ENCODE data around the gene LRRC36. TPM values are rescaled to one million over a fixed set of nuclear protein-coding genes. Genes with fewer than 3 reads are reported as not detected.
"Not testable (repeated sequence)": the region's sequence is repeated elsewhere in the genome, so short reads cannot be mapped to it uniquely, and the experiment has no call there.

The LRRC36 gene
- total and polyA plus RNA-seq, 12 donors = 0.26 to 0.88 (median 0.42) TPM; not detected in 9

- Histone ChIP-seq H3K9me3 (no peaks in the 10 kb centered on the region), H3K36me3 (no peaks in the 10 kb centered on the region), H3K4me1 (peaks cover 0 to 39% (median 19%) of the 10 kb centered on the region in 9 donors), H3K4me3 (no peak overlapping the region), H3K27ac (no peak overlapping the region), H3K27me3 (peaks cover 0 to 9% (median 0%) of the 10 kb centered on the region in 7 donors)
- TF ChIP-seq CTCF (IDR thresholded peaks at IDR 0.05) = no peak
- ATAC-seq = no peak
- no peak for DNase-seq
- intact Hi-C loops (cut with DNase I) = loop anchor here in 1 of 10 donors (10.0 kb wide), 1 partner anchor 137 kb away; the partner anchor contains the start of gene PLEKHG4
- WGBS, 2 donors = 42 to 51% methylated on average over 2 of the region's 2 CpGs
Observed at GRCh38 chr16:67412294-67412693, 85.7 kb downstream of the LRRC36 start.

GRCh38 chr16:67413978-67414911 is 87.6 kb downstream of the LRRC36 start:
- ATAC-seq (no peak), DNase-seq (no peak)
- H3K9me3 ChIP-seq = no peaks in the 10 kb centered on the region
- no peaks in the 10 kb centered on the region for H3K36me3 ChIP-seq
- no peak overlapping the region for H3K4me3 ChIP-seq
- H3K27me3 ChIP-seq = peaks cover 0 to 9% (median 0%) of the 10 kb centered on the region in 7 donors
- peaks cover 0 to 33% (median 13%) of the 10 kb centered on the region in 9 donors for H3K4me1 ChIP-seq
- WGBS, 2 donors = 59 to 63% methylated on average over 6 of the region's 6 CpGs
- no peak for TF ChIP-seq CTCF (IDR thresholded peaks at IDR 0.05)
- intact Hi-C loops (cut with DNase I) = loop anchor here in 1 of 10 donors (10.0 kb wide), 1 partner anchor 139 kb away; the partner anchor contains the start of gene PLEKHG4
- peak overlapping the region in 3 of 10 donors; percentile 22 to 45 (median 31) for H3K27ac ChIP-seq

GRCh38 chr16:67415421-67415820 is 88.8 kb downstream of the LRRC36 start:
- peak overlapping the region in 8 of 10 donors; percentile 82 to 93 (median 88) for H3K27ac ChIP-seq
- intact Hi-C loops (cut with DNase I) = loop anchor here in 1 of 10 donors (10.0 kb wide), 1 partner anchor 141 kb away; the partner anchor contains the start of gene PLEKHG4

GRCh38 chr16:67415872-67416793 is 89.5 kb downstream of the LRRC36 start, which contains the start of gene ZDHHC1:
Gene ZDHHC1 (minus strand): TSS chr16:67416477. CDS start chr16:67407775, 8,702 bp downstream.
- ATAC-seq (peak; percentile 95 to 97 (median 96)), DNase-seq (peak; percentile 68 to 83)
- TF ChIP-seq CTCF (IDR thresholded peaks at IDR 0.05) = peak; percentile 22 to 76 (median 62)
- peaks cover 0 to 9% (median 0%) of the 10 kb centered on the region in 7 donors for H3K27me3 ChIP-seq
- intact Hi-C loops (cut with DNase I) = loop anchor here in 1 of 10 donors (10.0 kb wide), 1 partner anchor 141 kb away; the partner anchor contains the start of gene PLEKHG4
- H3K36me3 ChIP-seq = no peaks in the 10 kb centered on the region
- 1% methylated on average over 69 to 73 of the region's 73 CpGs for WGBS, 2 donors
- peak within 1 kb of the TSS; percentile 78 to 96 (median 92) for H3K4me3 ChIP-seq
- H3K4me1 ChIP-seq = peaks cover 0 to 33% (median 13%) of the 10 kb centered on the region in 9 donors
- no peaks in the 10 kb centered on the region for H3K9me3 ChIP-seq
- peak within 1 kb of the TSS; percentile 38 to 93 (median 87) for H3K27ac ChIP-seq

More at GRCh38 chr16:67415421-67415820, 88.8 kb downstream of the LRRC36 start:
- Histone ChIP-seq H3K4me1 (peaks cover 0 to 33% (median 13%) of the 10 kb centered on the region in 9 donors), H3K4me3 (peak overlapping the region; percentile 78 to 96 (median 92))
- WGBS, 2 donors = 90 to 91% methylated on average over 19 of the region's 19 CpGs
- H3K36me3 ChIP-seq, ATAC-seq, H3K9me3 ChIP-seq, H3K27me3 ChIP-seq, DNase-seq: not testable (repeated sequence)

Data from heart right ventricle (tissue), 16 donors.